Coronary artery (tissue), 2 donors: ENCODE data around the gene TRIM2.

Source experiments
- DNase-seq: peaks from one replicate; pipeline ENCODE4 v3.0.0-alpha.2; 2017; ENCODE audit warnings: low spot score
- H3K27ac ChIP-seq, 2 donors: fragments of 200-600 bp; sonication (generic); one replicate each; pipeline ENCODE4 v1.5.1; 2016 to 2019
- H3K4me3 ChIP-seq: fragments of 200-600 bp; sonication (generic); 2 replicates; pipeline ENCODE4 v1.5.1; 2016; ENCODE audit warnings: mild to moderate bottlenecking, moderate library complexity
- CTCF ChIP-seq: fragments of 200-600 bp; sonication (generic); IDR thresholded peaks from one replicate; pipeline ENCODE4 v1.5.1; 2019; ENCODE audit warnings: antibody characterized with exemption

Gene TRIM2

GRCh38 chr4:153177841-153178240 lies 26.4 kb upstream of the TRIM2 start:
- H3K4me3 ChIP-seq = no peak overlapping the region
- no peak overlapping the region for H3K27ac ChIP-seq
- TF ChIP-seq CTCF = no peak
- no peak for DNase-seq

DNA sequence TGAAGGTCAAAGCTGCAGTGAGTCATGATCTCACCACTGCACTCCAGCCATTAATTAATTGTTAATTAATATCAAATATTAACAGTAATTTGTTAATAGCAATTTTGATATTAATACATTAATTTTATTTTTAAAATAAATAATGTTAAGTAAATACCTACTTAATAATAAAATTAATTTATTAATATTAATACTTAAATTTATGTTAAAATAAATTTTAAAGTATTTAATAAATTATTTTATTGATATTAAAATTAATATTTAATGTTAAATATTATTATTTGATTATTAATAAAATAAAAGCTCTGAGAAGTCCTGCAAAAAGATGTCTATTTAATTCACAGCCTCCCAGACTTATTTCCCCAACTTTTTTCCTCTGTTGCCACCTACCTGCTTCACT lies 25.1 kb upstream of the TRIM2 start:
- no peak overlapping the region for H3K27ac ChIP-seq

GRCh38 chr4:153181293-153181692 lies 22.9 kb upstream of the TRIM2 start:
- Histone ChIP-seq H3K27ac (no peak overlapping the region), H3K4me3 (no peak overlapping the region)
- no peak for DNase-seq
- TF ChIP-seq CTCF = no peak

More for the DNA sequence above, 25.1 kb upstream of the TRIM2 start:
- TF ChIP-seq CTCF = no peak
- H3K4me3 ChIP-seq = no peak overlapping the region
- DNase-seq = no peak

DNA sequence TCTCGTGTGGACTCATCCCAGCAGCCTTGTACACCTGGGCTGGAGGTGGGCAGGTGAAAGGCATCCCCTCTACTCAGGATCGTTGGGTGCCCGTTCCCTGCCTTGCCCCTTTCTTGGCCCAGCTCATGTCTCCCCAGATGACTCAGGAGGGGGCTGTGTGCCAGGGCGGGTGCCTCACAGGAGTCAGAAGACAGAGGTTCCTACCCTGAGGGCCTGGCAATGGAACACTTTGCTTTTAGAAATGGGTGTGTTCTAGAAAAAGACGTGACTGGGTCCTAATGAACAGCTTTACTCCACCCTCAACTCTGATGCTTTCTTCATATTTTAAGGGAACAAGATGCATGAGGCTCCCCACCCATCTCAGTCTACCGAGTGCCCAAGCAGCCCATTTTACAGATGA lies 22.5 kb upstream of the TRIM2 start:
- H3K4me3 ChIP-seq = no peak overlapping the region
- H3K27ac ChIP-seq = no peak overlapping the region
- TF ChIP-seq CTCF = no peak
- no peak for DNase-seq

DNA sequence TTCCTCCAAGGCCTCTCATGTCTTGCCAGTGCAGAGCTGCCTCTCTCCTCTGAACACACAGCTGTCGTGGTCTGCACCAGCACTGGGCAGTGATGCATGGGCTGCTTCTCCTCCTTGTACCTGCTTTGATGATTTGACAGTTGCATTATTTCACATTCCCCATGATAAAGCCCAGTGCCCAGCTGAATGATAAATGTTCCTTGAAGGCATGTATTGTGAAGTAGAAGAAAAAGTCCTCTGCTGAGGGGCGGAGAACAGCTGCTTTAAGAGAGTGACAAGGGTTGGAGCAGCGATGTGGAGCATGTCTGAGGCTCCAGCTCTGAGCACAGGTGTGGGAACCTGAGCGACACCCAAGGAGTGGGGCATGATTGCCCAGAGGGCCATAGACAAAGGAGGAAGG lies 21.1 kb upstream of the TRIM2 start:
- no peak overlapping the region for H3K27ac ChIP-seq
- no peak for TF ChIP-seq CTCF

DNA sequence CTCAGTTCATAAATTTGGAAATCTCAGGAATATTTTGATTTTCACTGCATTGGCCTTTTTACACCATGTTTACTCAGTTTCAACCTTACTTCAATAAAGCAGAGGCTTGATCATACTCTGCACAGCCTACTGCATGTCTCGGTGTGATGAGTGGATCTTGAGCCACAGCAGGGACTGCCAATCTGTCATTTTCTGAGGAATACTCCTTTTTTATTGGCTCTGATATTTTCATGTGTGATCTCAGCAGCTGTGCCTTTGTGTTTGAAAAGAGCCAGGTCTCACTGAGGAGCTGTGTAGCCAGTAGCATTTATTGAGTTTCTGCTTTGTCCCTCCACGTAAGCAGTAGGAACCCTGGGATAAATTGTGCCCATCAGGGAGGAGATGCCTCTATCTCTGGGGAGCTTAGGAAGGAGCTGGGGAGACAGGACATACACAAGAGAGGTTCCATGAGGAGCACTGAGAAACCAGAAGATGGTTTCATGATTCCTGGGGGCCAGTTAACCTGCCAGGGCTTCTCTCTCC lies 18.9 kb upstream of the TRIM2 start:
- no peak for TF ChIP-seq CTCF
- Histone ChIP-seq H3K27ac (no peak overlapping the region), H3K4me3 (no peak overlapping the region)
- no peak for DNase-seq

More for the DNA sequence above, 21.1 kb upstream of the TRIM2 start:
- no peak overlapping the region for H3K4me3 ChIP-seq
- no peak for DNase-seq

GRCh38 chr4:153186046-153186728 lies 18.1 kb upstream of the TRIM2 start:
- no peak for DNase-seq
- H3K4me3 ChIP-seq = no peak overlapping the region
- no peak for TF ChIP-seq CTCF
- H3K27ac ChIP-seq = no peak overlapping the region
